DMS 273 (cell line): ENCODE data around the gene PSG6.
"Not testable (repeated sequence)": the region's sequence is repeated elsewhere in the genome, so short reads cannot be mapped to it uniquely, and the experiment has no call there.

Experiments
- DNase-seq: peaks from one replicate; lab custom pipeline; 2025; ENCODE audit not compliant: unreplicated experiment; lab: John Stamatoyannopoulos, UW

PSG6 gene

GRCh38 chr19:42917634-42918033 is at the start of gene PSG6:
TSS of gene PSG6 (minus strand) at chr19:42917894. CDS start at chr19:42917792, 102 bp downstream.
- DNase-seq: not testable (repeated sequence)

- no peak for DNase-seq
Measured at GRCh38 chr19:42965176-42965575, 47.5 kb upstream of the PSG6 start.

- DNase-seq: no peak
Measured at GRCh38 chr19:42961119-42961518, 43.4 kb upstream of the PSG6 start.

- not testable (repeated sequence) for DNase-seq
Measured at GRCh38 chr19:42952126-42952525, 34.4 kb upstream of the PSG6 start.

- not testable (repeated sequence) for DNase-seq
Measured at GRCh38 chr19:42951476-42951875, 33.8 kb upstream of the PSG6 start.

- peak; percentile 4 for DNase-seq
Measured at GRCh38 chr19:42942187-42942789, 24.6 kb upstream of the PSG6 start.

GRCh38 chr19:42937107-42937506 is 19.4 kb upstream of the PSG6 start, which contains the start of gene PSG7:
TSS of gene PSG7 (minus strand) at chr19:42937207. CDS start at chr19:42937076, 131 bp downstream.
- DNase-seq: not testable (repeated sequence)

GRCh38 chr19:42934726-42935125 is 17.0 kb upstream of the PSG6 start:
- not testable (repeated sequence) for DNase-seq

GRCh38 chr19:42934183-42934582 is 16.5 kb upstream of the PSG6 start:
- not testable (repeated sequence) for DNase-seq

- not testable (repeated sequence) for DNase-seq
Measured at GRCh38 chr19:42933412-42933811, 15.7 kb upstream of the PSG6 start.

- not testable (repeated sequence) for DNase-seq
Measured at GRCh38 chr19:42932485-42933101, 14.9 kb upstream of the PSG6 start.

GRCh38 chr19:42930214-42930613 is 12.5 kb upstream of the PSG6 start:
- peak; percentile 18 for DNase-seq

GRCh38 chr19:42928896-42929295 is 11.2 kb upstream of the PSG6 start:
- no peak for DNase-seq

- no peak for DNase-seq
Measured at GRCh38 chr19:42926781-42927180, 9.1 kb upstream of the PSG6 start.

- DNase-seq: peak; percentile 54
Measured at GRCh38 chr19:42923106-42923505, 5.4 kb upstream of the PSG6 start.

GRCh38 chr19:42920971-42921370 is 3.3 kb upstream of the PSG6 start:
- DNase-seq: not testable (repeated sequence)

- no peak for DNase-seq
Measured at GRCh38 chr19:42919757-42920079, 2.0 kb upstream of the PSG6 start.

GRCh38 chr19:42919070-42919756 is 1.5 kb upstream of the PSG6 start:
- DNase-seq: peak; percentile 1

- not testable (repeated sequence) for DNase-seq
Measured at GRCh38 chr19:42918377-42919069, 829 bp upstream of the PSG6 start.

GRCh38 chr19:42916931-42917330 is 763 bp downstream of the PSG6 start:
- DNase-seq: not testable (repeated sequence)

- DNase-seq: not testable (repeated sequence)
Measured at GRCh38 chr19:42913516-42913915, 4.2 kb downstream of the PSG6 start.

GRCh38 chr19:42912941-42913340 is 4.8 kb downstream of the PSG6 start:
- not testable (repeated sequence) for DNase-seq
